OCI-LY1 (cell line): ENCODE measurements around the gene TAOK1.
A peak's percentile ranks its signal among the peaks of the same experiment; 100 is the strongest.

Source experiments
- H2AFZ ChIP-seq: fragments of 200-600 bp; sonication (generic), shearing (Covaris generic); 2 replicates; pipeline ENCODE4 v1.6.0; 2014; ENCODE audit warnings: antibody characterized with exemption, mild to moderate bottlenecking, low read length
- H3F3A ChIP-seq: fragments of 200-600 bp; sonication (generic), shearing (Covaris generic); 2 replicates; pipeline ENCODE4 v1.6.0; 2014; ENCODE audit warnings: mild to moderate bottlenecking, antibody characterized with exemption, low read length, moderate library complexity; ENCODE audit not compliant: insufficient read depth
- H3K27ac ChIP-seq: fragments of 200-600 bp; sonication (generic); 2 replicates; pipeline ENCODE4 v1.5.1; 2014; ENCODE audit warnings: low read length, mixed run types, mild to moderate bottlenecking, low read depth; ENCODE audit not compliant: poor library complexity, severe bottlenecking
- H3K27me3 ChIP-seq: fragments of 200-600 bp; sonication (generic); 2 replicates; pipeline ENCODE4 v1.6.0; 2014; ENCODE audit warnings: antibody characterized with exemption, mild to moderate bottlenecking, low read length, moderate library complexity; ENCODE audit not compliant: insufficient read depth
- H3K36me3 ChIP-seq: fragments of 200-600 bp; sonication (generic); 2 replicates; pipeline ENCODE4 v1.6.1; 2014; ENCODE audit warnings: mild to moderate bottlenecking, antibody characterized with exemption, low read length, moderate library complexity, mixed read lengths; ENCODE audit not compliant: insufficient read depth
- H3K4me1 ChIP-seq: fragments of 200-600 bp; sonication (generic); 2 replicates; pipeline ENCODE4 v1.5.1; 2014; ENCODE audit warnings: mild to moderate bottlenecking, low read length, moderate library complexity; ENCODE audit not compliant: insufficient read depth, severe bottlenecking
- H3K4me2 ChIP-seq: fragments of 200-600 bp; sonication (generic), shearing (Covaris generic); 2 replicates; pipeline ENCODE4 v1.6.1; 2014; ENCODE audit warnings: low read length
- H3K4me3 ChIP-seq: fragments of 200-600 bp; sonication (generic); 2 replicates; pipeline ENCODE4 v1.5.1; 2014; ENCODE audit warnings: low read length, low read depth, mild to moderate bottlenecking, mixed read lengths; ENCODE audit not compliant: poor library complexity, severe bottlenecking
- H3K79me2 ChIP-seq: fragments of 200-600 bp; shearing (Covaris generic); 2 replicates; pipeline ENCODE4 v1.6.1; 2016; ENCODE audit warnings: mixed run types, low read length, mixed read lengths; ENCODE audit not compliant: insufficient read depth
- H3K9ac ChIP-seq: fragments of 200-600 bp; sonication (generic), shearing (Covaris generic); 2 replicates; pipeline ENCODE4 v1.6.1; 2014; ENCODE audit warnings: mild to moderate bottlenecking, low read length, mixed read lengths
- H3K9me2 ChIP-seq: fragments of 200-600 bp; sonication (generic), shearing (Covaris generic); 2 replicates; pipeline ENCODE4 v1.6.1; 2014; ENCODE audit warnings: low read depth, mild to moderate bottlenecking, low read length, mixed read lengths
- H3K9me3 ChIP-seq: fragments of 200-600 bp; shearing (Covaris generic); 2 replicates; pipeline ENCODE4 v1.6.1; 2014; ENCODE audit warnings: low read length, mixed read lengths
- H4K20me1 ChIP-seq: fragments of 200-600 bp; sonication (generic), shearing (Covaris generic); 2 replicates; pipeline ENCODE4 v1.6.0; 2016; ENCODE audit warnings: mild to moderate bottlenecking, low read length; ENCODE audit not compliant: insufficient read depth
- EZH2 ChIP-seq: fragments of 200-600 bp; sonication (generic), shearing (Covaris generic); IDR thresholded peaks from 2 replicates; pipeline ENCODE4 v1.8.0; 2017; ENCODE audit warnings: borderline replicate concordance, mixed run types, mild to moderate bottlenecking, antibody characterized with exemption, low read length, moderate library complexity, mixed read lengths
- TF ChIP-seq, protein P1 (sequence below): fragments of 200-600 bp; sonication (generic), shearing (Covaris generic); IDR thresholded peaks from 2 replicates; pipeline ENCODE4 v1.5.1; 2017; ENCODE audit warnings: mild to moderate bottlenecking, antibody characterized with exemption, low read length, moderate library complexity, mixed read lengths

Gene TAOK1

DNA sequence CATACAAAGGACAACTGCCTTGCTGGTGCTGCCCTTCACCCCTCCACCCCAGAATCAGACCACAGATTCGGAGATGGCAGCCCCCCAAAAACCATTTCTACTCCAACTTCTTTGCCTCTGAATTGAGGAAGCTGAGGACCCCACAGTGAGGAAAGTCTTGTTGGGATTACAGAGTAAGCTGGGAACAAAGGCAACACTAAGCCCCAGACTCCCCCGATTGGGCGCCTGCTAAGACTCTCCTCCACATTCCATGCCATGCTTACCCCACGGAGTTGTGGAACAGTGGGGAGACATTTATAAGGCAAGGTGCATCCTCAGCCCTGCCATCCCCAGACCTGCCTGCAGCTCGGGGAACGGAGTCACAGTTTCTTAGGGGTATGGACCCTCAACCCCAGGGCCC is 197.4 kb downstream of the TAOK1 start:
- H3K4me3 ChIP-seq: peak overlapping the region; percentile 94
- peaks cover 77% of the 10 kb centered on the region for H3K4me1 ChIP-seq
- H3K79me2 ChIP-seq: peaks cover 9% of the 10 kb centered on the region; the same call in 1 of the 2 replicates
- peak overlapping the region; percentile 94 for H3K4me2 ChIP-seq
- no peaks in the 10 kb centered on the region for H3K9me2 ChIP-seq
- H3F3A ChIP-seq: no peaks in the 10 kb centered on the region
- H2AFZ ChIP-seq: no peak overlapping the region
- no peaks in the 10 kb centered on the region for H3K9me3 ChIP-seq
- no peaks in the 10 kb centered on the region for H4K20me1 ChIP-seq
- peak overlapping the region; percentile 88 for H3K9ac ChIP-seq
- peak overlapping the region; percentile 25 for H3K27ac ChIP-seq
- H3K36me3 ChIP-seq: peaks cover 11% of the 10 kb centered on the region
- H3K27me3 ChIP-seq: no peaks in the 10 kb centered on the region
- TF ChIP-seq, protein P1, sequence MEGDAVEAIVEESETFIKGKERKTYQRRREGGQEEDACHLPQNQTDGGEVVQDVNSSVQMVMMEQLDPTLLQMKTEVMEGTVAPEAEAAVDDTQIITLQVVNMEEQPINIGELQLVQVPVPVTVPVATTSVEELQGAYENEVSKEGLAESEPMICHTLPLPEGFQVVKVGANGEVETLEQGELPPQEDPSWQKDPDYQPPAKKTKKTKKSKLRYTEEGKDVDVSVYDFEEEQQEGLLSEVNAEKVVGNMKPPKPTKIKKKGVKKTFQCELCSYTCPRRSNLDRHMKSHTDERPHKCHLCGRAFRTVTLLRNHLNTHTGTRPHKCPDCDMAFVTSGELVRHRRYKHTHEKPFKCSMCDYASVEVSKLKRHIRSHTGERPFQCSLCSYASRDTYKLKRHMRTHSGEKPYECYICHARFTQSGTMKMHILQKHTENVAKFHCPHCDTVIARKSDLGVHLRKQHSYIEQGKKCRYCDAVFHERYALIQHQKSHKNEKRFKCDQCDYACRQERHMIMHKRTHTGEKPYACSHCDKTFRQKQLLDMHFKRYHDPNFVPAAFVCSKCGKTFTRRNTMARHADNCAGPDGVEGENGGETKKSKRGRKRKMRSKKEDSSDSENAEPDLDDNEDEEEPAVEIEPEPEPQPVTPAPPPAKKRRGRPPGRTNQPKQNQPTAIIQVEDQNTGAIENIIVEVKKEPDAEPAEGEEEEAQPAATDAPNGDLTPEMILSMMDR: no peak
- no peak for TF ChIP-seq EZH2

DNA sequence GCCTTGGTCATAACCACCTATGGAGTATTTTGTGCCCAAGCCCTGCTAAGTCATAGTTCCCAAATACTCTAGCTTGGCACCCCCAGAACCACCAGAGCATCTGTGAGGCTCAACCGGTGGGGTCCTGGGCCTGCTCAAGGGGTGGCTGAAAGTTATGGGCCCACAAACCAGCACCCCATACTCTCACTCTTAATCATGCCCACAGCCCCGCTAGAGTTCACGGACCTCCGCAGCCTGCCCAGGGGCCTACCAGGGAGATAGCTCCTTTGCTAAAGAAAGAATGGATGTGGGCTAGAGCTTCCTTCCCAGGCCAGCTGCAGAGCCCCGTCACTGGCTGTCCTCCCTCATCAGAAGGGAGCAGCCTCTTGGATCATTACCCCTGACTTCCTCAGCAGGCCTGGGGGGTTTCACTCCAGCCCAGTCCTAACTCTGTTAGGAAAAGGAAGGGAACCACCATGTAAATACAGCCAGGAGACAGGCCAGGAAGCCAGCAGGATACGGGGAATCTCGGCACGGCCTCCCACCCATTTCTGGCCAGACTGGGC is 197.9 kb downstream of the TAOK1 start:
- peaks cover 9% of the 10 kb centered on the region; the same call in 1 of the 2 replicates for H3K79me2 ChIP-seq
- H3K36me3 ChIP-seq: peaks cover 9% of the 10 kb centered on the region
- peak overlapping the region; percentile 88 for H3K9ac ChIP-seq
- no peaks in the 10 kb centered on the region for H4K20me1 ChIP-seq
- no peaks in the 10 kb centered on the region for H3K9me3 ChIP-seq
- no peaks in the 10 kb centered on the region for H3K27me3 ChIP-seq
- no peak overlapping the region for H2AFZ ChIP-seq
- no peaks in the 10 kb centered on the region for H3F3A ChIP-seq
- H3K9me2 ChIP-seq: no peaks in the 10 kb centered on the region
- H3K4me2 ChIP-seq: peak overlapping the region; percentile 94
- H3K4me3 ChIP-seq: peak overlapping the region; percentile 94
- peaks cover 80% of the 10 kb centered on the region for H3K4me1 ChIP-seq
- no peak for TF ChIP-seq EZH2
- TF ChIP-seq, protein P1: no peak
- H3K27ac ChIP-seq: peak overlapping the region; percentile 25

DNA sequence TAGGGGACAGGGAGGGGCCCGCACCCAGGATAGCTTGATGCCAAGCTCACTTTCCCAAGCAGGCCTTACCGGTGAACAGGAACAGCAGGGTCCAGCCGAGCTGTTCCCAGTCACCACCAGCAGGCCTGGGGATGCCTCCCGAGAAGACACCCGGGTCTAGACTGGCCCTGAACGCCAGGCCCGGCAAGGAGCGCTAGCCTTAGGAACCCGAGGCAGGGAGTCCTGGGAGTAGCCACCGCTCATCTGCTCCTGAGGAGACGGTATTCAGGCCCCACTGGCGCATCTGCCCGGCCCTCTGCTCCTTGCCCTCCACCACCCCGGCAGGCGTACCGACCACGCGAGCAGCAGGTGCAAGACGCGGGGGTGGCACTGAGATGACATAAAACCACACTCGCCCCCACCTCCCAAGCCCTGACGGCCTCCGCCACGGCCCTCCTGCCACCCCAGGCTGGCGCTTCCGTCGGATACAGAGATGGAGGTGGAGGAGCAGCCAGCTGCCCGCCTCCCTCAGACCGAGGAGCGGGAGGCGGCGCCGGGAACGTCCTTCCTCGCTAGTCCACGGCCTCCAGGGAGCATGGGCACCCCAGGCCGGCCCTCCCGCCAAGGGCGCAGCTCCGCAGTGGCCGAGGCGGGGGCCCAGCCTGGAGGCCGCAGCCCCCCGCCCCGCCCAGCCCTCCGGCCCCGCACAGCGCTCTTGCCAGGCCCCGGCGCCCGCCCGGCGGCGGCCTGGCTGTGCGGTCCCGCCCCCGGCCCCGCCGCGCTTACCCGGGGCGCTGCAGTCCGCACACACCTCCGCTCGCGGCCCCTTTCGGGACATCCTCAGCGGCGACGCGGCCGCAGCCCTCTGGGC is 198.6 kb downstream of the TAOK1 start:
- no peak for TF ChIP-seq EZH2
- TF ChIP-seq, protein P1: no peak
- Histone ChIP-seq H3K9ac (peak overlapping the region; percentile 88), H3K9me3 (no peaks in the 10 kb centered on the region), H3K27me3 (no peaks in the 10 kb centered on the region), H3K4me3 (peak overlapping the region; percentile 94), H2AFZ (no peak overlapping the region), H3K4me2 (peak overlapping the region; percentile 94), H3K4me1 (peaks cover 83% of the 10 kb centered on the region), H3K9me2 (no peaks in the 10 kb centered on the region), H3F3A (no peaks in the 10 kb centered on the region), H3K27ac (peak overlapping the region; percentile 25), H3K79me2 (peaks cover 9% of the 10 kb centered on the region; the same call in 1 of the 2 replicates), H4K20me1 (no peaks in the 10 kb centered on the region), H3K36me3 (0 out of 2 replicates have a peak, but pooled peaks cover 2% of the 10 kb centered on the region)
